GM12872 (cell line): ENCODE data around the gene SV2C.

Source experiments
- CTCF ChIP-seq: IDR thresholded peaks from 3 replicates; pipeline ENCODE4 v1.5.1; 2011; ENCODE audit warnings: low read depth, mild to moderate bottlenecking, low read length, moderate library complexity; ENCODE audit not compliant: insufficient read depth

The SV2C gene

DNA sequence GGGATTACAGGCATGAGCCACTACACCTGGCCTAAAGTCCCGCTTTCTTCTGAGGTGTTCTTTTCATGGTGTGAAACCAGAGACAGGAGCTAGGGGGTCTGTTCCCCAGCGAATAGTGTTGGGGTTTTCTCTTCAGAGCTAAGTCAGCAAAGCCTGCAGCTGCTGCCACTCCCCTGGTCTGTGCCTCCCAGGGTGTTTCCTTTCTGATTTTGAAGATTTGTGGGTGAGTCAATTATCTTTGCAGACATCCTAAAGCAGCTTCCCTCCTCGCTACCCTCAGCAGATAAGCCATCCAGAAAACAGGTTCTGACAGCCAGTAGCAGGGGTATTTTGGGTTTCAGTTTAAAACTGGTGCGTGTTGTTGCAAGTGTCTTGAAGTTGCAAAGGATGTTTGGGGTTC is 247.9 kb downstream of the SV2C start:
- TF ChIP-seq CTCF, result no peak

- no peak for TF ChIP-seq CTCF
Observed at GRCh38 chr5:76332102-76332501, 248.9 kb downstream of the SV2C start.

GRCh38 chr5:76332611-76333205 is 249.5 kb downstream of the SV2C start:
- TF ChIP-seq CTCF, result no peak

DNA sequence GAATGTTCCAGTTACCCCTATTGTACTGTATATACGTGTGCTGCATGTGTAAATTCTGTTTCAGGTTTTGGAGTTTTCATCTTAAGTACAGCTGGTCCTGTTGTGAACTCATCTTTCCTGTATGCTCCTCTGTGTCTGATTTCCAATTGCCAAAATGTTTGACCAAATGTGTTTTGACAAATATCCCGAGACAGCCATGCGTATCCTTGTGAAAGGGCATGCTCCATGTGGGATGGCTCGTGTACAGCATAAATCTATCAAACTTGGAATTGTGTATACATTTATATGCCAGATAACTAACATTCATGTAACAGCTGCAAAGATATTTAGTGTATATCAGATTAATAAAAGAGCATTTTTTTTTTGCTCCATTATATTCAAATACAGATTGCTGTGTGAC is 250.4 kb downstream of the SV2C start:
- no peak for TF ChIP-seq CTCF

DNA sequence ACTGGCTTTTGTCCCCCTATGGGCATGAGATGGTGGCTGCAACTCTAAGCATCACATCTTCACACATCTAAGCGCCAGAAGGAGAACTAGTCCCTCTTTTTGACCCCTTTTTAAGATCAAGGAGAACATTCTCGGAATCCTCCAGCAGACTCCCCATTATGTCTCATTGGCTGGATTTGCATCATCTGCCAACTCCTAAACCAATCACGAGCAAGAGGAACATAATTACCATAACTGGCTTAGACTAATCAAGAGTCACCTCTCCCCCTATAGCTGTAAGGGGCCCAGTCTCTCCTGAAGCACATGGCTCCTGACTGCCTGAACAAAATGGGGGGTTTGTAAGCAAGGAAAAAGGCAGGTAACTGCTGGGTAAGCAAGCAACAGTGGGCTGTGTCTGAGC is 251.4 kb downstream of the SV2C start:
- TF ChIP-seq CTCF, result 0 out of 3 replicates have a peak, but pooled peaks have one; percentile 22

DNA sequence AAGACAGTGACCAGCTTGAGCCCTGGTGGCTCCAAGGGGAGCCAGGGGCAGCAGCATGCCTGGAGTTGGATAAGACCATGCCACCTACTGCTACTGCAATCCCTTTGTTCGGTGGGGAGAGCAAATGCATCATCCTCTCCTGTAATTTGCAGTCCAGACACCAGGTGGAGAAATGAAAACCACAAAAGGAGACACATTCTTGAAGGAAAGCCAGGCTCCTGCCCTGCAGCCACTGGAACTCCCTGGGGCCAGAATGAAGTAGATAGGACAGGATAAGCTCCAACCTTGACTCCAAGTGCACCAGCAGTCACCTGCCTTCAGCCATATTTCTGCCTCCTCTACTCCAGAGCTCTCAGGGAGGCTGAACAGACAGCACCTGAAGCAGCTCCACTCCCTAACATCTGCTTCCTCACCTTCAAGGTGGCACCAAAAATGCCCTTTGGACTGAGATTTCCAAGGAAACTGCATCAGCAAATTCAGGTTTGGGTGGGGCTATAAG is 254.8 kb downstream of the SV2C start:
- peak; percentile 61 for TF ChIP-seq CTCF

DNA sequence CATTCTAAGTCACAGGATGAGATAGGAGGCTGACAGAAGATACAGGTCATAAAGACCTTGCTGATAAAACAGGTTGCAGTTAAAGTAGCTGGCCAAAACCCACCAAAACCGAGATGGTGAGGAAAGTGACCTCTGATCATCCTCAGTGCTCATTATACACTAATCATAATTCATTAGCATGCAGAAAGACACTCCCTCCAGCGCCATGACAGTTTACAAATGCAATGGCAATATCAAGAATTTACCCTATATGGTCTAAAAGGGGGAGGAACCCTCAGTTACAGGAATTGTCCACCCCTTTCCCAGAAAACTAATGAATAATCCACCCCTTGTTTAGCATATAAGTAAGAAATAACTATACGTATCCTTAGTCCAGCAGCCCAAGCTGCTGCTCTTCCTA is 256.7 kb downstream of the SV2C start:
- no peak for TF ChIP-seq CTCF
